ENCODE data around the gene ZNF532. TPM values are rescaled to one million over a fixed set of nuclear protein-coding genes. Genes with fewer than 3 reads are reported as not detected.
A peak's percentile ranks its signal among the peaks of the same experiment; 100 is the strongest.

The ZNF532 gene
- total and polyA plus RNA-seq, 5 donors from 2014 or later = 0.64 to 15.8 (median 1.6) TPM

GRCh38 chr18:58886864-58887612 is 22.4 kb downstream of the ZNF532 start:
- Histone ChIP-seq H3K36me3 (ENCODE audit: control insufficient read depth, insufficient read depth, low read length) (no peaks in the 10 kb centered on the region), H3K27me3 (ENCODE audit: control insufficient read depth, insufficient read depth, low read length) (no peaks in the 10 kb centered on the region), H3K4me3 (ENCODE audit: low read depth, low read length) (no peak overlapping the region), H3K27ac (ENCODE audit: insufficient read depth, low read length, poor library complexity, severe bottlenecking) (no peak overlapping the region), H3K4me1 (ENCODE audit: control insufficient read depth, insufficient read depth, low read length, poor library complexity, severe bottlenecking) (peaks cover 6% of the 10 kb centered on the region), H3K9me3 (ENCODE audit: control insufficient read depth in 2 of 2, low read length in 2 of 2) (no peaks in the 10 kb centered on the region)
- Mint-ChIP-seq H3K9me3 (peaks cover 0 to 1% (median 0%) of the 10 kb centered on the region in 7 donors), H3K27me3 (peaks cover 37% of the 10 kb centered on the region), H3K4me1 (peaks cover 0 to 18% (median 12%) of the 10 kb centered on the region in 4 donors), H3K27ac (peak overlapping the region in 2 of 3 donors; percentile 42 to 44), H3K4me3 (peak overlapping the region in 2 of 4 donors; percentile 7 to 21), H3K36me3 (peaks cover 5% of the 10 kb centered on the region)
- ATAC-seq (ENCODE audit: low read depth in 2 of 2) (no peak), DNase-seq (no peak)

- DNase-seq = peak in 1 of 3 donors; percentile 25
- H3K4me1 ChIP-seq (ENCODE audit: control insufficient read depth, insufficient read depth, low read length, poor library complexity, severe bottlenecking) = peaks cover 6% of the 10 kb centered on the region
- peaks cover 9% of the 10 kb centered on the region for H3K36me3 Mint-ChIP-seq
- H3K9me3 Mint-ChIP-seq = peaks cover 0 to 1% (median 0%) of the 10 kb centered on the region in 7 donors
- no peak overlapping the region for H3K4me3 ChIP-seq (ENCODE audit: low read depth, low read length)
- H3K4me1 Mint-ChIP-seq = peaks cover 0 to 19% (median 12%) of the 10 kb centered on the region in 4 donors
- no peaks in the 10 kb centered on the region for H3K27me3 ChIP-seq (ENCODE audit: control insufficient read depth, insufficient read depth, low read length)
- H3K27me3 Mint-ChIP-seq = peaks cover 40% of the 10 kb centered on the region
- no peaks in the 10 kb centered on the region for H3K9me3 ChIP-seq (ENCODE audit: control insufficient read depth in 2 of 2, low read length in 2 of 2)
- peak overlapping the region in 2 of 3 donors; percentile 42 to 44 for H3K27ac Mint-ChIP-seq
- no peaks in the 10 kb centered on the region for H3K36me3 ChIP-seq (ENCODE audit: control insufficient read depth, insufficient read depth, low read length)
- ATAC-seq (ENCODE audit: low read depth in 2 of 2) = peak; percentile 37 to 55
- no peak overlapping the region for H3K27ac ChIP-seq (ENCODE audit: insufficient read depth, low read length, poor library complexity, severe bottlenecking)
- peak overlapping the region in 2 of 4 donors; percentile 7 to 41 for H3K4me3 Mint-ChIP-seq
These were observed 22.9 kb downstream of the ZNF532 start for GRCh38 chr18:58887613-58887963.

GRCh38 chr18:58891776-58892175 is 27.1 kb downstream of the ZNF532 start:
- Mint-ChIP-seq H3K4me1 (peaks cover 8 to 34% (median 26%) of the 10 kb centered on the region in 4 donors), H3K27ac (no peak overlapping the region), H3K27me3 (peaks cover 32% of the 10 kb centered on the region), H3K36me3 (peaks cover 4% of the 10 kb centered on the region), H3K4me3 (no peak overlapping the region), H3K9me3 (peaks cover 0 to 1% (median 0%) of the 10 kb centered on the region in 7 donors)
- no peak overlapping the region for H3K4me3 ChIP-seq (ENCODE audit: low read depth, low read length)
- no peaks in the 10 kb centered on the region for H3K27me3 ChIP-seq (ENCODE audit: control insufficient read depth, insufficient read depth, low read length)
- DNase-seq (no peak), ATAC-seq (ENCODE audit: low read depth in 2 of 2) (no peak)
- H3K4me1 ChIP-seq (ENCODE audit: control insufficient read depth, insufficient read depth, low read length, poor library complexity, severe bottlenecking) = peaks cover 6% of the 10 kb centered on the region
- no peaks in the 10 kb centered on the region for H3K9me3 ChIP-seq (ENCODE audit: control insufficient read depth in 2 of 2, low read length in 2 of 2)
- H3K36me3 ChIP-seq (ENCODE audit: control insufficient read depth, insufficient read depth, low read length) = no peaks in the 10 kb centered on the region
- no peak overlapping the region for H3K27ac ChIP-seq (ENCODE audit: insufficient read depth, low read length, poor library complexity, severe bottlenecking)

GRCh38 chr18:58892488-58892887 is 27.8 kb downstream of the ZNF532 start:
- Histone ChIP-seq H3K27ac (ENCODE audit: insufficient read depth, low read length, poor library complexity, severe bottlenecking) (no peak overlapping the region), H3K27me3 (ENCODE audit: control insufficient read depth, insufficient read depth, low read length) (no peaks in the 10 kb centered on the region), H3K9me3 (ENCODE audit: control insufficient read depth in 2 of 2, low read length in 2 of 2) (no peaks in the 10 kb centered on the region), H3K4me1 (ENCODE audit: control insufficient read depth, insufficient read depth, low read length, poor library complexity, severe bottlenecking) (peaks cover 4% of the 10 kb centered on the region), H3K36me3 (ENCODE audit: control insufficient read depth, insufficient read depth, low read length) (no peaks in the 10 kb centered on the region), H3K4me3 (ENCODE audit: low read depth, low read length) (no peak overlapping the region)
- peaks cover 0 to 1% (median 0%) of the 10 kb centered on the region in 7 donors for H3K9me3 Mint-ChIP-seq
- H3K27ac Mint-ChIP-seq = no peak overlapping the region
- no peak for ATAC-seq (ENCODE audit: low read depth in 2 of 2)
- peaks cover 29% of the 10 kb centered on the region for H3K27me3 Mint-ChIP-seq
- peaks cover 4% of the 10 kb centered on the region for H3K36me3 Mint-ChIP-seq
- peaks cover 8 to 31% (median 25%) of the 10 kb centered on the region in 4 donors for H3K4me1 Mint-ChIP-seq
- no peak overlapping the region for H3K4me3 Mint-ChIP-seq
- DNase-seq = no peak

- H3K4me3 Mint-ChIP-seq = no peak overlapping the region
- H3K27ac Mint-ChIP-seq = no peak overlapping the region
- peaks cover 26% of the 10 kb centered on the region for H3K27me3 Mint-ChIP-seq
- DNase-seq = no peak
- no peaks in the 10 kb centered on the region for H3K36me3 ChIP-seq (ENCODE audit: control insufficient read depth, insufficient read depth, low read length)
- no peaks in the 10 kb centered on the region for H3K9me3 ChIP-seq (ENCODE audit: control insufficient read depth in 2 of 2, low read length in 2 of 2)
- no peaks in the 10 kb centered on the region for H3K4me1 ChIP-seq (ENCODE audit: control insufficient read depth, insufficient read depth, low read length, poor library complexity, severe bottlenecking)
- no peaks in the 10 kb centered on the region for H3K27me3 ChIP-seq (ENCODE audit: control insufficient read depth, insufficient read depth, low read length)
- no peak for ATAC-seq (ENCODE audit: low read depth in 2 of 2)
- H3K4me3 ChIP-seq (ENCODE audit: low read depth, low read length) = no peak overlapping the region
- peaks cover 8 to 27% (median 24%) of the 10 kb centered on the region in 4 donors for H3K4me1 Mint-ChIP-seq
- no peak overlapping the region for H3K27ac ChIP-seq (ENCODE audit: insufficient read depth, low read length, poor library complexity, severe bottlenecking)
- peaks cover 4% of the 10 kb centered on the region for H3K36me3 Mint-ChIP-seq
- peaks cover 0 to 1% (median 0%) of the 10 kb centered on the region in 7 donors for H3K9me3 Mint-ChIP-seq
These were observed 28.9 kb downstream of the ZNF532 start for GRCh38 chr18:58893388-58894099.

- peaks cover 8 to 27% (median 24%) of the 10 kb centered on the region in 4 donors for H3K4me1 Mint-ChIP-seq
- ATAC-seq (ENCODE audit: low read depth in 2 of 2) (no peak), DNase-seq (no peak)
- H3K4me3 Mint-ChIP-seq = no peak overlapping the region
- Histone ChIP-seq H3K36me3 (ENCODE audit: control insufficient read depth, insufficient read depth, low read length) (no peaks in the 10 kb centered on the region), H3K9me3 (ENCODE audit: control insufficient read depth in 2 of 2, low read length in 2 of 2) (no peaks in the 10 kb centered on the region), H3K4me1 (ENCODE audit: control insufficient read depth, insufficient read depth, low read length, poor library complexity, severe bottlenecking) (no peaks in the 10 kb centered on the region), H3K27ac (ENCODE audit: insufficient read depth, low read length, poor library complexity, severe bottlenecking) (no peak overlapping the region), H3K27me3 (ENCODE audit: control insufficient read depth, insufficient read depth, low read length) (no peaks in the 10 kb centered on the region), H3K4me3 (ENCODE audit: low read depth, low read length) (no peak overlapping the region)
- H3K27ac Mint-ChIP-seq = no peak overlapping the region
- peaks cover 26% of the 10 kb centered on the region for H3K27me3 Mint-ChIP-seq
- peaks cover 0 to under 1% (median 0%) of the 10 kb centered on the region in 7 donors for H3K9me3 Mint-ChIP-seq
- H3K36me3 Mint-ChIP-seq = peaks cover 4% of the 10 kb centered on the region
These were observed 30.3 kb downstream of the ZNF532 start for GRCh38 chr18:58894930-58895329.

- no peak overlapping the region for H3K4me3 ChIP-seq (ENCODE audit: low read depth, low read length)
- Mint-ChIP-seq H3K27me3 (peaks cover 25% of the 10 kb centered on the region), H3K4me1 (peaks cover 8 to 28% (median 24%) of the 10 kb centered on the region in 4 donors), H3K4me3 (no peak overlapping the region), H3K9me3 (no peaks in the 10 kb centered on the region), H3K27ac (peak overlapping the region in 1 of 3 donors; percentile 77), H3K36me3 (peaks cover 4% of the 10 kb centered on the region)
- H3K27me3 ChIP-seq (ENCODE audit: control insufficient read depth, insufficient read depth, low read length) = no peaks in the 10 kb centered on the region
- ATAC-seq (ENCODE audit: low read depth in 2 of 2) (no peak), DNase-seq (no peak)
- no peaks in the 10 kb centered on the region for H3K4me1 ChIP-seq (ENCODE audit: control insufficient read depth, insufficient read depth, low read length, poor library complexity, severe bottlenecking)
- no peaks in the 10 kb centered on the region for H3K36me3 ChIP-seq (ENCODE audit: control insufficient read depth, insufficient read depth, low read length)
- H3K9me3 ChIP-seq (ENCODE audit: control insufficient read depth in 2 of 2, low read length in 2 of 2) = no peaks in the 10 kb centered on the region
- no peak overlapping the region for H3K27ac ChIP-seq (ENCODE audit: insufficient read depth, low read length, poor library complexity, severe bottlenecking)
These were observed 30.7 kb downstream of the ZNF532 start for GRCh38 chr18:58895385-58895784.

All from CD4-positive, CD25-positive, alpha-beta regulatory T cell (primary cell).